Heart left ventricle (tissue), 16 donors: ENCODE results near the gene RTP2. TPM values are rescaled to one million over a fixed set of nuclear protein-coding genes. Genes with fewer than 3 reads are reported as not detected.

Experiments used
- ATAC-seq, 4 donors: fragments of 200-7000 bp; cut with Tn5 transposase; one replicate each; pipeline ENCODE4 v1.9.1; 2020 to 2022; ENCODE audit warnings: moderate library complexity in 4 of 4, mild to moderate bottlenecking in 3 of 4, moderate number of reproducible peaks in 1 of 4
- DNase-seq, 5 donors: peaks; one replicate each; pipeline ENCODE4 v3.0.0-alpha.2; 2020
- H3K27ac ChIP-seq, 12 donors: fragments of 200-600 bp; sonication (generic) in 4 of 12; one replicate each; pipeline versions ENCODE4 v1.5.0 to v1.8.0; 2016 to 2022; ENCODE audit warnings: mild to moderate bottlenecking in 2 of 12
- H3K27me3 ChIP-seq, 9 donors: fragments of 200-600 bp; sonication (generic) in 2 of 9; one replicate each; pipeline versions ENCODE4 v1.5.1 to v1.8.0; 2016 to 2022; ENCODE audit warnings: mild to moderate bottlenecking in 3 of 9
- H3K36me3 ChIP-seq, 9 donors: fragments of 200-600 bp; sonication (generic) in 2 of 9; one replicate each; pipeline versions ENCODE4 v1.5.0 to v1.8.0; 2018 to 2022; ENCODE audit warnings: mild to moderate bottlenecking in 2 of 9
- H3K4me1 ChIP-seq, 12 donors: fragments of 200-600 bp; sonication (generic) in 4 of 12; one replicate each; pipeline versions ENCODE4 v1.5.0 to v1.8.0; 2016 to 2022; ENCODE audit warnings: mild to moderate bottlenecking in 3 of 12
- H3K4me3 ChIP-seq, 12 donors: fragments of 200-600 bp; sonication (generic) in 4 of 12; one replicate each; pipeline versions ENCODE4 v1.5.0 to v1.8.0; 2017 to 2022; ENCODE audit warnings: mild to moderate bottlenecking in 9 of 12, moderate library complexity in 4 of 12
- H3K9me3 ChIP-seq, 12 donors: fragments of 200-600 bp; sonication (generic) in 4 of 12; one replicate each; pipeline versions ENCODE4 v1.5.0 to v1.8.0; 2016 to 2022; ENCODE audit warnings: mild to moderate bottlenecking in 1 of 12
- CTCF ChIP-seq, 12 donors: fragments of 200-600 bp; sonication (generic) in 4 of 12; IDR thresholded peaks; one replicate each; pipeline versions ENCODE4 v1.5.0 to v1.8.0; 2018 to 2022; ENCODE audit warnings: antibody characterized with exemption in 12 of 12, mild to moderate bottlenecking in 5 of 12
- POLR2A ChIP-seq, 2 donors: fragments of 450-650 bp; IDR thresholded peaks; one replicate each; pipeline ENCODE4 v1.6.1; 2017; ENCODE audit warnings: antibody characterized with exemption in 2 of 2, mild to moderate bottlenecking in 2 of 2, moderate library complexity in 2 of 2
- WGBS, 4 donors: extraction: QIAGEN DNeasy Blood & Tissue Kit in 2 of 4; methylation state at CpG; one replicate each; pipeline versions ENCODE4 v1.1.5 to v1.1.7; 2013 to 2018; 5-methylcytosine and 5-hydroxymethylcytosine counted together
- intact Hi-C, 10 donors: fragments of 100-400 bp; cut with DNase I; formaldehyde crosslinking; loops; one replicate each; pipeline versions ENCODE4 v1.11.1 to v1.14.2; 2022
- polyA plus RNA-seq, 2 donors: library from polyadenylated mRNA; stranded (reverse); fragments of 200-250 nt; gene quantifications; one replicate each; pipeline ENCODE4 v1.2.3, GENCODE V29; 2013
- total RNA-seq, 9 donors: library from RNA; depleted of rRNA in 2 of 9; stranded (reverse); fragments of >200 nt in 2 of 9; fragmentation: NEBNext Ultra II Directional in 3 of 9; extraction: Animal tissue kit (Norgen Biotek cat#: 25700) in 3 of 9; gene quantifications; one replicate each; pipeline versions ENCODE4 v1.1.0 to v1.2.4, GENCODE V29; 2016 to 2023
- donor health status: ischemic (EF 13 %, LVEDD 7.1; RV severe dilation, severe dysfunction).
- donor health status: healthy with polysubstance abuse.
- donor health status: DM: no; HTN: yes; CAD: no.
- donor health status: DM: no; HTN: no; CAD: no.
- donor health status: ischemic (EF 25% LVEDD 6.9; RV normal size, moderate dysfunction).
- donor health status: ischemic (EF 25% LVEDD 5.7; RV mildly dilated, moderate dysfunction).
- donor health status: healthy.
- donor health status: DM: yes; HTN: yes; CAD: no.
- donor health status: ischemic (EF 35%, LVEDD 5.7; RV mildly dilated, moderate dysfunction).
- donor health status: nonischemic (EF 11% LVEDD 7.7; RV severe dilation, severe dysfunction).
- donor health status: DM: yes; HTN: yes; CAD: no.
- donor health status: PGD.
- donor health status: ischemic (EF 29% LVEDD 5.4; RV normal size, mild dysfunction).
- donor health status: nonischemic (EF 23%, LVEDD 6.1; RV moderate dilation, normal function).

The RTP2 gene
- total and polyA plus RNA-seq, 11 donors = not detected

- H3K4me3 ChIP-seq = no peak overlapping the region
- H3K27me3 ChIP-seq = peaks cover 0 to 30% (median 0%) of the 10 kb centered on the region in 9 donors
- no peaks in the 10 kb centered on the region for H3K4me1 ChIP-seq
- ATAC-seq (no peak), DNase-seq (no peak)
- intact Hi-C loops = no loop called here
- 47 to 60% (median 58%) methylated on average over 2 of the region's 2 CpGs for WGBS, 4 donors
- H3K36me3 ChIP-seq = no peaks in the 10 kb centered on the region
- TF ChIP-seq CTCF (IDR thresholded peaks at IDR 0.05) (no peak), POLR2A (IDR thresholded peaks at IDR 0.05) (no peak)
- no peak overlapping the region for H3K27ac ChIP-seq
- no peaks in the 10 kb centered on the region for H3K9me3 ChIP-seq
Observed at GRCh38 chr3:187651282-187651681, 51.1 kb downstream of the RTP2 start.

Other genes with a start within 250 kb of the RTP2 start
- not detected for gene SST, start 32.2 kb downstream of the RTP2 start, total RNA-seq
- gene SST, start 32.2 kb downstream of the RTP2 start, polyA plus RNA-seq = not detected
- gene BCL6, start 42.9 kb upstream of the RTP2 start, total RNA-seq = 100 to 1,000 TPM in 1 of 9 donors, 10 to 100 TPM in 8; 29.7 to 109 (median 62.0) TPM
- gene BCL6, start 42.9 kb upstream of the RTP2 start, polyA plus RNA-seq = 10 to 100 TPM; 29.3 to 45.7 TPM